ENCODE data around the gene PCK2.
"Not testable (repeated sequence)": the region's sequence is repeated elsewhere in the genome, so short reads cannot be mapped to it uniquely, and the experiment has no call there.

PCK2 gene

DNA sequence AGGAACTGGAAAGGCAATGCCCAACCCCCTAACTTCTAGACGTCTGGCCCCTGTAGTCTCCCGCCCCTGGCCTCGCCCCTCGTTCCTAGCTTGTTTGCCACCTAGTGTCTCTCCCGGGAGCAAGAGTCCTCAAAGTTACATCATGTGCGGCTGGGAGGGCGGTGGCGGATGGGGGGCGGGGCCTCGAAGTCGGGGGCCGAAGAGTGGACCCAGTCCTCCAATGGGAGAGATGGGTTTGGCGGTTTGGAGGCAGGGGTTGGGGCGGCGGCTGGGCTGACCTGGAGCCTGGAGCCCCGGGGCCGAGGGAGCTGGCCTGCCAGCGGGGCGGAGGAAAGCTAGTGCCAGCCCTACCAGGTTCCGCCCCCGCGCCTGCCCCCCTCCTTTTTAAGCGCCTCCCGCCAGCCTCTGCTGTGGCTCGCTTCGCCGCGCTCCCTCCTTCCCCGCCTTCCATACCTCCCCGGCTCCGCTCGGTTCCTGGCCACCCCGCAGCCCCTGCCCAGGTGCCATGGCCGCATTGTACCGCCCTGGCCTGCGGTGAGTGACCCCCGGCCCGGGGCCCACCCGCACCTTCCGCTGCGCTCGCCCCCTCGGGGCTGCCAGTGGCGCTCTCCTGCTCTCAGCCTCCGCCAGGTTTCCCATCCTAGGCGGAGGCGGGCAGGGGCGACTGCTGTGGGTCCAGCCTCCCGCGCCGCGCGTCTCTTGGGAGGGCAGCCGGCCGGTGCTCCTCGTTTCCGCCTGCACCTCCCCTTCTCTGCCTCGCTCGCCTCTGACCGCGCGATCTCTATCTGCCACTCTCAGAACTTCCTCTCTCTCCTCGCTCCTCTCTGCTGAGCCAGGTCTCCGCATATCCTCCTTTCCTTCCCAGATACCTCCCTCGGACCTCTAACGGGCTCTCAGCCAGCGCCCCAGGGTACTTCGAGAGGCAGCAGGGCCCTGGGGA is at the start of gene PCK2:
TSS of gene PCK2 (plus strand) at position 411 of the 940 bp plus-strand sequence. CDS start at position 506, 95 bp downstream.
- peak; percentile 88 for DNase-seq (ENCODE audit: low read depth)
- TF ChIP-seq, protein P1, sequence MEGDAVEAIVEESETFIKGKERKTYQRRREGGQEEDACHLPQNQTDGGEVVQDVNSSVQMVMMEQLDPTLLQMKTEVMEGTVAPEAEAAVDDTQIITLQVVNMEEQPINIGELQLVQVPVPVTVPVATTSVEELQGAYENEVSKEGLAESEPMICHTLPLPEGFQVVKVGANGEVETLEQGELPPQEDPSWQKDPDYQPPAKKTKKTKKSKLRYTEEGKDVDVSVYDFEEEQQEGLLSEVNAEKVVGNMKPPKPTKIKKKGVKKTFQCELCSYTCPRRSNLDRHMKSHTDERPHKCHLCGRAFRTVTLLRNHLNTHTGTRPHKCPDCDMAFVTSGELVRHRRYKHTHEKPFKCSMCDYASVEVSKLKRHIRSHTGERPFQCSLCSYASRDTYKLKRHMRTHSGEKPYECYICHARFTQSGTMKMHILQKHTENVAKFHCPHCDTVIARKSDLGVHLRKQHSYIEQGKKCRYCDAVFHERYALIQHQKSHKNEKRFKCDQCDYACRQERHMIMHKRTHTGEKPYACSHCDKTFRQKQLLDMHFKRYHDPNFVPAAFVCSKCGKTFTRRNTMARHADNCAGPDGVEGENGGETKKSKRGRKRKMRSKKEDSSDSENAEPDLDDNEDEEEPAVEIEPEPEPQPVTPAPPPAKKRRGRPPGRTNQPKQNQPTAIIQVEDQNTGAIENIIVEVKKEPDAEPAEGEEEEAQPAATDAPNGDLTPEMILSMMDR (IDR thresholded peaks at IDR 0.05; ENCODE audit: low read length, missing control alignments), result no peak
- H3K4me3 ChIP-seq (replicated peaks; ENCODE audit: low read depth, low read length), result peak within 1 kb of the TSS; percentile 72

DNA sequence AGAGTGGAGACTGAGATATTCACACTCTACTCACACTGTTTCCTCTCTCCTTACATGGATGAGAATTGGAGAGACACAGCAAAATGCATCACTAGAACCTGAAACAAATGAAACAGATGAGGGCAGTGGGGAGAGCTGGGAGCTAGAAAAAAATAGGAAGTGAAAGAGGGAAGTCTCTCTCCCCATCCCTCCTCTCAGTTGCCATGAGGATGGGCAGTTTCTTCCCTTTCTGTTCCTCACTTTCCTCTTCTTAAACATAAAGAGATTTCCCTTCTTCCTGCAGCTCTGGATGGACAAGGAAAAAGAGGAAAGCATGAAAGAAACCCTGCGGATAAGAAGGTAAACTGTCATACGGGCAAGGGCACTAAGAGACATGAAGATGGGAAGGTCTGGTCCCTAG is 45.1 kb upstream of the PCK2 start:
- DNase-seq (ENCODE audit: low read depth); H3K4me3 ChIP-seq (replicated peaks; ENCODE audit: low read depth, low read length): not testable (repeated sequence)

DNA sequence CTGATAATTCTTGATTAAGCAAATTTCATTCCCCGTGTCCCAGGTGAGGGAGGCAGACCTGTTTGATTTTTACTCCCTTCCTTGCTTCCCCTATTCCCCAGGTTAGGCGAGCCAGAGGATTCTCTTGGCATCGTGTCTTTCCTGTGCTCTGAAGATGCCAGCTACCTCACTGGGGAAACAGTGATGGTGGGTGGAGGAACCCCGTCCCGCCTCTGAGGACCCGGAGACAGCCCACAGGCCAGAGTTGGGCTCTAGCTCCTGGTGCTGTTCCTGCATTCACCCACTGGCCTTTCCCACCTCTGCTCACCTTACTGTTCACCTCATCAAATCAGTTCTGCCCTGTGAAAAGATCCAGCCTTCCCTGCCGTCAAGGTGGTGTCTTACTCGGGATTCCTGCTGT is 43.4 kb upstream of the PCK2 start:
- H3K4me3 ChIP-seq (replicated peaks; ENCODE audit: low read depth, low read length); DNase-seq (ENCODE audit: low read depth): not testable (repeated sequence)

DNA sequence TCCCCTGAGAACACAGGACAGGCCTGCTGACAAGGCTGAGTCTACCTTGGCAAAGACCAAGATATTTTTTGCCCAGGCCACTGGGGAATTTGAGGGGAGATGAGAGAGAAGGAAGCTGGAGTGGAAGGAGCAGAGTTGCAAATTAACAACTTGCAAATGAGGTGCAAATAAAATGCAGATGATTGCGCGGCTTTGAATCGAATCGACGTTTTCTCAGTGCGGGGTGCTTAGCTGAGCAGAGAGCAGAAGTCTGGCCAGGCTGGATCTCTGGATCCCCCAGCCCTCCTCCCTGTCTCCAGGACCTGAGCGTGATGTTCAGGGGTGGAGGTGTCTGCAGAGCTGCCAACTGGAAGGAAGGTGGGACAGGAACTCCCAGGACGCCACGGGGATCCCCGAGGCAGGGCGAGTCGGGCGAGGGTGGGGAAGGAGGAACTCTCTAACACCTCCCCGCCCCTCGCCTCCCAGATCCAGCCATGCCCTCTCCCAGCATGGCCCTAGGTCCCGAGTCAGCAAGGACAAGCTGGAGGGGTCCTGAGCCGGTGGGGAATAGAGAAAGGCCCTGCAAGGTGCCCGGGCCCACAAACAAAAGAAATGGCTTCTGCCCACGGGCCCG is 42.8 kb upstream of the PCK2 start:
- TF ChIP-seq, protein P1 (IDR thresholded peaks at IDR 0.05; ENCODE audit: low read length, missing control alignments), result no peak
- no peak for DNase-seq (ENCODE audit: low read depth)
- peak overlapping the region; percentile 51 for H3K4me3 ChIP-seq (replicated peaks; ENCODE audit: low read depth, low read length)

GRCh38 chr14:24051789-24052655 is 42.1 kb upstream of the PCK2 start, which contains the start of gene CARMIL3:
CARMIL3 (plus strand) TSS chr14:24052009; CDS start chr14:24052154, 145 bp downstream.
- peak; percentile 42 for DNase-seq (ENCODE audit: low read depth)
- TF ChIP-seq, protein P1 (IDR thresholded peaks at IDR 0.05; ENCODE audit: low read length, missing control alignments), result no peak
- peak within 1 kb of the TSS; percentile 51 for H3K4me3 ChIP-seq (replicated peaks; ENCODE audit: low read depth, low read length)

DNA sequence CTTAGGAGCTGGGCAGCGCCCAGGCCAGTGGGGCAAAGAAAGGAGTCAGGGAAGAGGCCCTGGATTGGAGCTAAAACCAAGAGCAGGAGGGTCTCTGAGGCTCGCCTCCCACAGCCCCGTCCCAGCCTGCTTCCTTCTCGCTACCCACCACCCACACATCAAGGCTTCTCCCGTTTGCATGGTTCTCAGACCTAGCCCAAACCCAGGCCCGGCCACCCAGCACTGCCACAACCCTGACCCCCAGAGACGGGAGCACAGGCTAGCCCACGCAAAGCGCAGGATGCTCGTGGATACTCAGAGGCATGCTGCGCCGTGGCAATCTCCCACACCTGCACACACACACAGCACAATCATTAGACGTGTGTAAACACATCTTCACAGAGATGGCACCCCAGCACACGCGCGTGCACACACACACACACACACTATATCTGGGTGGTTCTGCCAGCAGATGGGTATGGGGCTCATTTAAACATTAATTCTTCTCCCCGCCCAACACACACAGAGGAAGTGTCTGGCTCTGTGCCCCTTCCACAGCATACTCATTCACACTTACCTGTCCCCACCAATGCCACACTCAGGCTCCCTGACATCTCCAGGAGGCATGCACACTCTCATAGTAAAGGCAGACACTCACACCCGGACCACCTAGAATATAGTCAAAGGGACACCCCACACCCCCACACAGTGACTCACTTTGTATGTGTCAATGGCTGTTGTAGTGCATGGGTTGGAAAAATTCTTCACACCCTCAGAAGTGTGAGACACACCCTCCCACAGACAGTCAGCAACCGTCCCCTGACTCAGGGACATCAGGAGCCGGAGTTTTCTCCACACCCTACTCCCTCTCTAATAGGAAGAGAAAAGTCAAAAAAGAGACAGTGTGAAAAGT is 41.2 kb upstream of the PCK2 start:
- DNase-seq (ENCODE audit: low read depth), result no peak
- no peak overlapping the region for H3K4me3 ChIP-seq (replicated peaks; ENCODE audit: low read depth, low read length)
- TF ChIP-seq, protein P1 (IDR thresholded peaks at IDR 0.05; ENCODE audit: low read length, missing control alignments), result no peak
